DND-41 (cell line): ENCODE measurements around the gene SUPT20HL1.
"Not testable (repeated sequence)": the region's sequence is repeated elsewhere in the genome, so short reads cannot be mapped to it uniquely, and the experiment has no call there.

Source experiments
- CTCF ChIP-seq: IDR thresholded peaks from 2 replicates; pipeline ENCODE4 v1.5.1; 2012; ENCODE audit warnings: borderline replicate concordance, low read length, moderate library complexity, mild to moderate bottlenecking; ENCODE audit not compliant: poor library complexity, severe bottlenecking; ENCODE audit errors: extremely low read depth
- EZH2 ChIP-seq: IDR thresholded peaks from 3 replicates; pipeline ENCODE4 v1.6.1; 2012; ENCODE audit warnings: borderline replicate concordance, low read depth, mild to moderate bottlenecking, moderate library complexity, low read length, inconsistent platforms; ENCODE audit not compliant: severe bottlenecking

- TF ChIP-seq CTCF, EZH2: not testable (repeated sequence)
Measured at GRCh38 chrX:24363432-24364181, 3.2 kb downstream of the SUPT20HL1 start.
